GM19328 (cell line): Measurements from ENCODE around the gene DRAM1.
"Not testable (repeated sequence)": the region's sequence is repeated elsewhere in the genome, so short reads cannot be mapped to it uniquely, and the experiment has no call there.

Experiments used
- ATAC-seq: cut with Tn5 transposase; IDR thresholded peaks from one replicate; pipeline ENCODE4 v1.9.1; 2021; ENCODE audit warnings: mild to moderate bottlenecking, moderate library complexity; ENCODE audit not compliant: unreplicated experiment

The DRAM1 gene

GRCh38 chr12:101858361-101858760 lies 19.0 kb upstream of the DRAM1 start:
- no peak for ATAC-seq

- ATAC-seq: peak; percentile 34
These were observed 17.4 kb upstream of the DRAM1 start for GRCh38 chr12:101859664-101860607.

DNA sequence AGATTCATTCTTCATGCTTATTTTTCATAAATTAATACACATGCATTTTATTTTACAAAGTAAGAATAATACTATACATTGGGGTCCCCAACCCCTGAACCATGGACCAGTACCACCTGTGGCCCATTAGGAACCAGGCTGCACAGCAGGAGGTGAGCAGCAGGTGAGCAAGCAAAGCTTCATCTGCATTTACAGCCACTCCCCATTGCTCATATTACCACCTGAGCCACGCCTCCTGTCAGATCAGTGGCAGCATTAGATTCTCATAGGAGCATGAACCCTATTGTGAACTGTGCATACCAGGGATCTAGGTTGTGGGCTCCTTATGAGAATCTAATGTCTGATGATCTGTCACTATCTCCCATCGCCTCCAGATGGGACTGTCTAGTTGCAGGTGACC lies 15.7 kb upstream of the DRAM1 start:
- ATAC-seq: not testable (repeated sequence)

DNA sequence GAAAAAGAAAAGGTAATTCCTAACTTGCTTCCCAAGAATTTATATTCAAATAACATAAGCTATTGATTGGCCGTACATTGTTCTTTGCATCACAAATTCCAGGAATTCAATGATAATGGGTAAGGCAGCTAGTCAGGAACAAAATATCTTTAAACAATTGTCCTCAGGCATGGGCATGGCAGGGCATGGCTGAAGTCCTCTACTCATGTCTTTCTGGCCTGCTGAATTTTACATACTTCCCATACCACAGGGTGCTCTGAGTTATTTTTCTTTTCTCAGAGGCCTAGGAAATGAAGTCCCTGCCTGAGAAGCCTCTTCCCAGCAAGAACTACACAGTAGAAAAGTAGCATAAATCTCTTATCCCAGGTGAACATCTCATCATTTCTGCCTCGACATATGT lies 15.1 kb upstream of the DRAM1 start:
- no peak for ATAC-seq

DNA sequence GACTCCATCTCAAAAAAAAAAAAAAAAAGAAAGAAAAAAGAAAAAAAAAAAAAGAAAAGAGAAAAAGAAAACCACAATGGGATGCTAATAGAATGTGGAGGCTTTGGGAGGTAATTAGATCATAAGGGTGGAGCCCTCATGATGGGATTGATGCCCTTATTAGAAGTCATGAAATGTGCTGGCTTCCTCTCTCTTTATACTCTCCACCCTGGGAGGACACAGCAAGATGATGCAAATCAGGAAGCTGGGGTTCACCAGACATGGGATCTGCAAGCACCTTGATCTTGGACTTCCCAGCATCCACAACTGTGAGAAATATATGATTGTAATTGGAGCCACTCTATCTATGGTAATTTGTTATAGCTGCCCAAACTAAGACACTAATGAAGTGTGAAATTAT lies 13.4 kb upstream of the DRAM1 start:
- ATAC-seq: no peak

DNA sequence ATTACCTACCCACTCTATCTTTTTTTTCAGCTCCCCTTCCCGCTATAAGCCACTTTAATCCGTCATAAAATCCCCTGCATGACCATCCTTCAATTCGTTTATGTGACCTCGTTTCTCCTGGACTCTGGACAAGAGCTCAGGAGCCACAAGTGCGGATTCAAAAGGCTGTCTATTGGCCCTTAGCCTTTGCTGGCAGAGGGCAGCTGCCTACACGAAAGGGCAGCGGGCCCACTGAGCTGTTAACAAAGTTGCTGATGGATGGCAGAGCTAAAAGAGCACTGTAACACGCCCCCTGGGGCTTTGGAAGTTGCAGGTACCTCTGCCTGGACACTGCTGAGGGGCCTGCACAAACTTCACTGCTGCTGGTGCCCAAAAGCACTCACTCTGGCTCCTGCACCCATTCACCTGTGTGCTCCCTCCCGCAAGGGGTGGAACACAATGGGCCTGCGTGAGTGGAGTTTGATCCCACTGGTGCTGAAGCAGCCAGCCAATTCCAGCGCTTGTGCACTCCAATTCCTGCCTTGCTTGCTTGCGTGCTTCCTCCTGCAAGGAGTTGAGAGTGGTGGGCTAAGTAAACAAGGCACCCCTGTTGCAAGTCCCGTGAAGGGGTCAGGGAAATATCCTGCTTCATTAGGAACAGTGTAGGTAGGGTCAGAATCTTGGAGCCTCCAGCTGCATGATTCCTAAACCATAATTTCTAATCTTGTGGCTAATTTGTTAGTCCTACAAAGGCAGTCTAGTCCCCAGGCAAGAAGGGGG lies 10.6 kb upstream of the DRAM1 start:
- ATAC-seq: no peak

GRCh38 chr12:101867619-101868018 lies 9.8 kb upstream of the DRAM1 start:
- not testable (repeated sequence) for ATAC-seq

DNA sequence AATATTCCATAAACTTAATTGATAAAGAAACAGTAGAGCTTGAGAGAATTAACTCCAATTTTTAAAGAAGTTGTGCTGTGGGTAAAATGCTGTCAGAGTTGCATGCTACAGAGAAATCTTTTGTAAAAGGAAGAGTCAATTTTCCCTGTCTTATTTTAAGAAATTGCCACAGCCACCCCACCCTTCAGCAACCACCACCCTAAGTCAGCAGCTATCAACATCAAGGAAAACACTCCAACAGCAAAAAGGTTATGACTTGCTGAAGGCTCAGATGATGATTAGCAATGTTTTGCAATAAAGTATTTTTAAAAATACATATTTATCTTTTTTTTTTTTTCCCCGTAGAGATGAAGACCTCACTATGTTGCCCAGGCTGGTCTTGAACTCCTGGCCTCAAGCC lies 6.5 kb upstream of the DRAM1 start:
- no peak for ATAC-seq

DNA sequence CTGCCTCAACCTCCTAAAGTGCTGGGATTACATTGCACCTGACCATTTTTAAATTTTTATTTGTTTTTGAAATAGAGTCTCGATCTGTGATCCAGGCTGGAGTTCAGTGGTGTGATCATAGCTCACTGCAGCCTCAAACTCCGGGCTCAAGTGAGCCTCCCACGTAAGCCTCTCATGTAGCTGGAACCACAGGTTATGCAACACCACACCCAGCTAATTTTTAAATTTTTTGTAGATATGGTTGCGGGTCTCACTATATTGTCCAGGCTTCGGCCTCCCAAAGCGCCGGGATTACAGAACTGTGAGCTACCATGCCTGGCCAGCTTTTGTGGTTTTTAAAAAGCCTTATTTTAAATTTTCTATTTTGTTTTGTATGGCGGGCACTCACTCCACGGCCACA lies 2.2 kb upstream of the DRAM1 start:
- no peak for ATAC-seq

- ATAC-seq: no peak
These were observed 989 bp upstream of the DRAM1 start for GRCh38 chr12:101876322-101876860.

DNA sequence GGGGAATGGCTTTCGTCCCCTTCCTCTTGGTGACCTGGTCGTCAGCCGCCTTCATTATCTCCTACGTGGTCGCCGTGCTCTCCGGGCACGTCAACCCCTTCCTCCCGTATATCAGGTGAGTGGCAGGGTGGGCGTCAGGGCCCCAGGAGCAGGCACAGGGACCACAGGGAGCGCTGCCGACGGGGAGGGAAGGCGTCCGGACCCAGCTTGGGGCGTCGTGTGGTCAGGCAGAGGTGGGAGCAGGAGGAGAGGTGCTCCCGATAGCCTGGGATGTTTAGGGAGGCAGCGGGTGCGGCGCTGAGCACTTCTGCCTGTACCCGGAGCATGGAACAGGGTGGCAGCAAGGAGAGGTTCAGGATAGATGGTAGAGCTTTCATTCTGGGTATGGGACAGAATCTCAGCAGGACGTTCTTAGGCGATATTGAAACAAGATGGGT lies 444 bp downstream of the DRAM1 start:
- ATAC-seq: peak; percentile 12

- no peak for ATAC-seq
These were observed 952 bp downstream of the DRAM1 start for GRCh38 chr12:101878243-101878821.

- ATAC-seq: no peak
These were observed 3.4 kb downstream of the DRAM1 start for GRCh38 chr12:101880769-101881168.

DNA sequence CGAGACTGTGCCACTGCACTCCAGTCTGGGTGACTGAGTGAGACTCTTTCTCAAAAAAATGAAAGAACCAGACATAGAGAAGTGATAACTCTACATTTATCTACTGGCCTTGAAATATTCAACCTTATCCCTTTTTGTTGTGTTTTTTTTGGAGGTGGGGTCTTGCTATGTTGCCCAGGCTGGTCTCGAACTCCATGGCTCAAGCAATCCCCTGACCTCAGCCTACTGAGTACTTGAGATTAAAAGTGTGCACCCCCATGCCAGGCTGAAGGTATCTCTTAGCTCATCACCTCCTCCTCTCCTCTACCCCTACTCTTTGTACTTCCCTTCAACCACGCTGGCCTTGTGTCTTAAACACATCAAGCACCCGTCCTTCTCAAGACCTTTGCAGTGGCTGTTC lies 3.8 kb downstream of the DRAM1 start:
- no peak for ATAC-seq

DNA sequence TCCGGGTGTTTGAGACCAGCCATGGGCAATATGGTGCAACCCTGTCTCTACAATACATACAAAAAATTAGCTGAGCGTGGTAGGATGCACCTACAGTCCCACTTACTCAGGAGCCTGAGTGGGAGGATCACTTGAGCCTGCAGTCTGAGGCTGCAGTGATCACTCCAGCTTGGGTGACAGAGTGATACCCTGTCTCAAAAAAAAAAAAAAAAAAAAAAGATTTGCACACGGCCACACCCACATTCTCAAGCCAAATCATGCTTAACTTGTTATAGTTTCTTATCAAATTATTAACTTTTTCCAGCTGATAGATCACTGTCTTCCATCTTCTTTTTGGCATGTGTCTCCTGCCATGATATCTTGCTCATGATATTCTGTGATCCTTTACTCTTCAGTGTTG lies 6.8 kb downstream of the DRAM1 start:
- ATAC-seq: no peak

- ATAC-seq: not testable (repeated sequence)
These were observed 7.5 kb downstream of the DRAM1 start for GRCh38 chr12:101884781-101885340.

GRCh38 chr12:101885912-101886561 lies 8.7 kb downstream of the DRAM1 start:
- ATAC-seq: no peak

DNA sequence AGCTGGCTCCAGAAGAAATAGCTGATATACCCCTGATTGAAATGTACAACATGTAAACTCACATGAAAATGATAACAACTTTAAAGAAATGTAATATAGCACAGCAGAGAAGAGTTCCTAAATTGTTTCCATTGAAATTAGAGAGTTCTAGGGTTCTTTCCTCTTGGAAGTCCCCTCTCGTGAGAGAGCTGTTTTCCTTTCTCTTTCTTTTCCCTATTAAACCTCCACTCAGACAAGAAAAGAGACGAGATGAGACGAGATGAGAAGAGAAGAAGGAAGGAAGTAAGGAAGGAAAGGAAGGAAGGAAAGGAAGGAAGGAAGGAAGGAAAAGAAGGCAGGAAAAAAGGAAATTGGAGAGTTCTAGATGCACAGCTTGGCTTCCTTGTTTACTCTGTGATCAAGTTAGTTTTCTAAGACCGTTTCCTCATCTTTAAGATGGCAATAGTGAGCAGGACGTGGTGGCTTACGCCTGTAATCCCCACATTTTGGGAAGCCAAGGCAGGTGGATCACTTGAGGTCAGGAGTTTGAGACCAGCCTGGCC lies 11.9 kb downstream of the DRAM1 start:
- no peak for ATAC-seq

- ATAC-seq: peak; percentile 90
These were observed 14.1 kb downstream of the DRAM1 start for GRCh38 chr12:101891462-101891971.

GRCh38 chr12:101892794-101893193 lies 15.4 kb downstream of the DRAM1 start:
- no peak for ATAC-seq
